Thyroid gland (tissue), 4 donors: ENCODE data around the gene PTPRN2. TPM values are rescaled to one million over a fixed set of nuclear protein-coding genes. Genes with fewer than 3 reads are reported as not detected.

Experiments
- DNase-seq, 2 donors: peaks; one replicate each; pipeline ENCODE4 v3.0.0-alpha.2; 2019
- H3K27ac ChIP-seq, 3 donors: fragments of 200-600 bp; sonication (generic); 1 replicate in 2 of 3; 2 replicates in 1 of 3; pipeline ENCODE4 v1.5.1; 2016 to 2019; ENCODE audit warnings: mild to moderate bottlenecking in 1 of 3, moderate library complexity in 1 of 3
- H3K27me3 ChIP-seq: fragments of 200-600 bp; sonication (generic); one replicate; pipeline ENCODE4 v1.5.1; 2019
- H3K36me3 ChIP-seq, 2 donors: fragments of 200-600 bp; sonication (generic); one replicate each; pipeline ENCODE4 v1.5.1; 2016 to 2019
- H3K4me1 ChIP-seq, 2 donors: fragments of 200-600 bp; sonication (generic); one replicate each; pipeline ENCODE4 v1.5.1; 2017 to 2019
- H3K4me3 ChIP-seq, 3 donors: fragments of 200-600 bp; sonication (generic); replicated peaks in 1 of 3; 1 replicate in 2 of 3; 2 replicates in 1 of 3; pipeline ENCODE4 v1.5.1; 2016; ENCODE audit warnings: mild to moderate bottlenecking in 1 of 3
- H3K9me3 ChIP-seq: fragments of 200-600 bp; sonication (generic); one replicate; pipeline ENCODE4 v1.5.1; 2017
- CTCF ChIP-seq, 6 experiments: fragments of 200-600 bp in 3 of 6; fragments of 450-650 bp in 3 of 6; sonication (generic) in 3 of 6; IDR thresholded peaks; one replicate each; pipeline ENCODE4 v1.5.1; 2016 to 2019; ENCODE audit warnings: antibody characterized with exemption in 6 of 6, mild to moderate bottlenecking in 2 of 6, inconsistent platforms in 1 of 6, moderate library complexity in 1 of 6
- POLR2A ChIP-seq, 2 donors: fragments of 450-650 bp; IDR thresholded peaks; one replicate each; pipeline ENCODE4 v1.6.1; 2017; ENCODE audit warnings: antibody characterized with exemption in 2 of 2, mild to moderate bottlenecking in 2 of 2, moderate library complexity in 1 of 2
- WGBS, 2 donors: methylation state at CpG; one replicate each; pipeline ENCODE4 v1.1.5; 2017; 5-methylcytosine and 5-hydroxymethylcytosine counted together
- intact Hi-C: fragments of 100-400 bp; cut with DNase I; formaldehyde crosslinking; loops from one replicate; pipeline ENCODE4 v1.15.1; 2023
- total RNA-seq, 4 donors: library from RNA; depleted of rRNA; stranded (reverse); fragments of >200 nt; gene quantifications; one replicate each; pipeline ENCODE4 v1.2.3, GENCODE V29; 2016

PTPRN2 gene
- total RNA-seq, 4 donors from 2014 or later: 4.2 to 9.9 (median 7.7) TPM

- Histone ChIP-seq H3K36me3 (no peaks in the 10 kb centered on the region), H3K4me3 (no peak overlapping the region), H3K27ac (no peak overlapping the region), H3K4me1 (no peaks in the 10 kb centered on the region), H3K27me3 (no peaks in the 10 kb centered on the region), H3K9me3 (no peaks in the 10 kb centered on the region)
- no peak for TF ChIP-seq CTCF (IDR thresholded peaks at IDR 0.05)
- TF ChIP-seq POLR2A (IDR thresholded peaks at IDR 0.05): no peak
- no peak for DNase-seq
- intact Hi-C loops: no loop called here
- WGBS, 2 donors: 81 to 90% methylated on average over 20 of the region's 20 CpGs
These were observed 545.3 kb downstream of the PTPRN2 start for GRCh38 chr7:158042156-158042880.

GRCh38 chr7:158040199-158040598 is 547.4 kb downstream of the PTPRN2 start:
- 94% methylated on average over 6 of the region's 6 CpGs for WGBS, 2 donors
- no peaks in the 10 kb centered on the region for H3K9me3 ChIP-seq
- H3K27me3 ChIP-seq: no peaks in the 10 kb centered on the region
- no peak overlapping the region for H3K27ac ChIP-seq
- intact Hi-C loops: no loop called here
- H3K4me3 ChIP-seq: no peak overlapping the region
- no peak for DNase-seq
- no peak for TF ChIP-seq CTCF (IDR thresholded peaks at IDR 0.05)
- TF ChIP-seq POLR2A (IDR thresholded peaks at IDR 0.05): no peak
- H3K4me1 ChIP-seq: no peaks in the 10 kb centered on the region
- no peaks in the 10 kb centered on the region for H3K36me3 ChIP-seq

DNA sequence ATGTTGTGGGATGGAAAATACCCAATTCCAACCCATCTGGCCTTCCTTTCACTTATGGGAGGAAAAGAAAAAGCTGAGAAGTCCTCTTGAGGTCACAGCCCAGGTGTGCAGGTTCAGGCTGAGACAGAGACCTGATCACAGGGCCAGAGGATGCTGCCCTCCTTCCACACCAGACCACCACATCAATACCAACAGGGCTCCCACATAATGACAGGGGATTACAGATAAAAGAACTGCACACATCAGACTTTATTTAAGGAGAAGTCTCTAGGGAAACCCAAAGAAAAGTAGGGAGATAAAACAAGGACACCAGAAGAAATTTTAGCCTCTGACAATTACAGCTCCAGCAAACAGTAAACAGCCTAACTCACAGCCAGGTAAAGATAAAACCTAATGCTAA is 548.4 kb downstream of the PTPRN2 start:
- TF ChIP-seq CTCF (IDR thresholded peaks at IDR 0.05) (no peak), POLR2A (IDR thresholded peaks at IDR 0.05) (no peak)
- no peak for DNase-seq
- no peak overlapping the region for H3K4me3 ChIP-seq
- no peaks in the 10 kb centered on the region for H3K36me3 ChIP-seq
- H3K27me3 ChIP-seq: no peaks in the 10 kb centered on the region
- intact Hi-C loops: no loop called here
- H3K27ac ChIP-seq: no peak overlapping the region
- H3K9me3 ChIP-seq: no peaks in the 10 kb centered on the region
- no peaks in the 10 kb centered on the region for H3K4me1 ChIP-seq

DNA sequence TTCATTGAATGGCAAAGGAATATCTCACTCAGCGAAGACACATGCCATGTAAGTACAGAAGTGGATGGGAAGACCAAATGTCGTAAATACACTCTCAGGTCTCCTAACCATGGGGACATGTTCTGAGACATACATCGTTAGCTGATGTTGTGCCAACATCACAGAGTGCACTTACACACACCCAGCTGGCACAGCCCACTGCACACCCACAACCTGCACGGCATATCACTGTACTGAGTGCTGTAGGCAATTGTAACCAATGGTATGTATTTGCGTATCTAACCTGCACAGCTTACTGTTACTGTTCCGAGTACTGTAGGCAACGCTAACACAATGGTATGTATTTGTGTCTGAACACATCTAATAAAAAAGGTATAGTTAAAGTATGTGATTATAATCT is 550.4 kb downstream of the PTPRN2 start:
- 89 to 90% methylated on average over 7 of the region's 7 CpGs for WGBS, 2 donors

More for the DNA sequence above, 550.4 kb downstream of the PTPRN2 start:
- TF ChIP-seq CTCF (IDR thresholded peaks at IDR 0.05): no peak
- TF ChIP-seq POLR2A (IDR thresholded peaks at IDR 0.05): no peak
- Histone ChIP-seq H3K27me3 (no peaks in the 10 kb centered on the region), H3K4me3 (no peak overlapping the region), H3K27ac (no peak overlapping the region), H3K36me3 (no peaks in the 10 kb centered on the region), H3K4me1 (no peaks in the 10 kb centered on the region), H3K9me3 (no peaks in the 10 kb centered on the region)
- intact Hi-C loops: no loop called here
- DNase-seq: no peak
